Right atrium auricular region (tissue), 2 donors: ENCODE results near the gene ECPAS. TPM values are rescaled to one million over a fixed set of nuclear protein-coding genes. Genes with fewer than 3 reads are reported as not detected.
"Not testable (repeated sequence)": the region's sequence is repeated elsewhere in the genome, so short reads cannot be mapped to it uniquely, and the experiment has no call there.

Experiments used
- DNase-seq: peaks from one replicate; pipeline ENCODE4 v3.0.0-alpha.2; 2019; ENCODE audit warnings: low spot score
- H3K27ac ChIP-seq, 2 donors: fragments of 200-600 bp; sonication (generic); 1 replicate in 1 of 2; 2 replicates in 1 of 2; pipeline ENCODE4 v1.5.1; 2016 to 2019
- H3K27me3 ChIP-seq, 2 donors: fragments of 200-600 bp; sonication (generic); one replicate each; pipeline versions ENCODE4 v1.5.1 to v1.6.0; 2017 to 2019
- H3K36me3 ChIP-seq: fragments of 200-600 bp; sonication (generic); one replicate; pipeline ENCODE4 v1.5.1; 2016
- H3K4me1 ChIP-seq, 2 donors: fragments of 200-600 bp; sonication (generic); one replicate each; pipeline versions ENCODE4 v1.5.1 to v1.6.0; 2017 to 2019
- H3K4me3 ChIP-seq, 2 donors: fragments of 200-600 bp; sonication (generic); 1 replicate in 1 of 2; 2 replicates in 1 of 2; pipeline ENCODE4 v1.5.1; 2017 to 2019; ENCODE audit warnings: mild to moderate bottlenecking in 1 of 2, moderate library complexity in 1 of 2
- H3K9me3 ChIP-seq, 2 donors: fragments of 200-600 bp; sonication (generic); one replicate each; pipeline ENCODE4 v1.5.1; 2019
- total RNA-seq, 2 donors: library from RNA; depleted of rRNA; stranded (reverse); fragments of >200 nt; gene quantifications; one replicate each; pipeline ENCODE4 v1.1.0, GENCODE V29; 2016
- TF ChIP-seq, protein P1 (sequence below), 2 donors: fragments of 200-600 bp; sonication (generic); IDR thresholded peaks; one replicate each; pipeline ENCODE4 v1.5.1; 2019; ENCODE audit warnings: antibody characterized with exemption in 2 of 2

The ECPAS gene
- total RNA-seq, 2 donors from 2014 or later = 62.7 to 75.5 TPM

DNA sequence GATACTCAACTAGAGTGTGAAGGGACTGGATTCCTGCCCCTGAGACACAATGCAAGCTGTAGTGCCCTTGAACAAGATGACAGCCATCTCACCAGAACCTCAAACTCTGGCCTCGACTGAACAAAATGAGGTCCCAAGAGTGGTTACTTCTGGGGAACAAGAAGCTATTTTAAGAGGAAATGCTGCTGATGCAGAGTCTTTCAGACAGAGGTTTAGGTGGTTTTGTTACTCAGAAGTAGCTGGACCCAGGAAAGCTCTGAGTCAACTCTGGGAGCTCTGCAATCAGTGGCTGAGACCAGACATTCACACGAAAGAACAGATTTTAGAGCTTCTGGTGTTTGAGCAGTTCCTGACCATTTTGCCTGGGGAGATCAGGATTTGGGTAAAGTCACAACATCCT lies 43.2 kb upstream of the ECPAS start:
- Histone ChIP-seq H3K36me3 (peaks cover 7% of the 10 kb centered on the region), H3K9me3 (no peaks in the 10 kb centered on the region), H3K4me3 (no peak overlapping the region), H3K4me1 (peaks cover 0 to 16% of the 10 kb centered on the region in 2 donors), H3K27me3 (no peaks in the 10 kb centered on the region), H3K27ac (no peak overlapping the region)
- TF ChIP-seq, protein P1, sequence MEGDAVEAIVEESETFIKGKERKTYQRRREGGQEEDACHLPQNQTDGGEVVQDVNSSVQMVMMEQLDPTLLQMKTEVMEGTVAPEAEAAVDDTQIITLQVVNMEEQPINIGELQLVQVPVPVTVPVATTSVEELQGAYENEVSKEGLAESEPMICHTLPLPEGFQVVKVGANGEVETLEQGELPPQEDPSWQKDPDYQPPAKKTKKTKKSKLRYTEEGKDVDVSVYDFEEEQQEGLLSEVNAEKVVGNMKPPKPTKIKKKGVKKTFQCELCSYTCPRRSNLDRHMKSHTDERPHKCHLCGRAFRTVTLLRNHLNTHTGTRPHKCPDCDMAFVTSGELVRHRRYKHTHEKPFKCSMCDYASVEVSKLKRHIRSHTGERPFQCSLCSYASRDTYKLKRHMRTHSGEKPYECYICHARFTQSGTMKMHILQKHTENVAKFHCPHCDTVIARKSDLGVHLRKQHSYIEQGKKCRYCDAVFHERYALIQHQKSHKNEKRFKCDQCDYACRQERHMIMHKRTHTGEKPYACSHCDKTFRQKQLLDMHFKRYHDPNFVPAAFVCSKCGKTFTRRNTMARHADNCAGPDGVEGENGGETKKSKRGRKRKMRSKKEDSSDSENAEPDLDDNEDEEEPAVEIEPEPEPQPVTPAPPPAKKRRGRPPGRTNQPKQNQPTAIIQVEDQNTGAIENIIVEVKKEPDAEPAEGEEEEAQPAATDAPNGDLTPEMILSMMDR (IDR thresholded peaks at IDR 0.05) = no peak
- DNase-seq = no peak

DNA sequence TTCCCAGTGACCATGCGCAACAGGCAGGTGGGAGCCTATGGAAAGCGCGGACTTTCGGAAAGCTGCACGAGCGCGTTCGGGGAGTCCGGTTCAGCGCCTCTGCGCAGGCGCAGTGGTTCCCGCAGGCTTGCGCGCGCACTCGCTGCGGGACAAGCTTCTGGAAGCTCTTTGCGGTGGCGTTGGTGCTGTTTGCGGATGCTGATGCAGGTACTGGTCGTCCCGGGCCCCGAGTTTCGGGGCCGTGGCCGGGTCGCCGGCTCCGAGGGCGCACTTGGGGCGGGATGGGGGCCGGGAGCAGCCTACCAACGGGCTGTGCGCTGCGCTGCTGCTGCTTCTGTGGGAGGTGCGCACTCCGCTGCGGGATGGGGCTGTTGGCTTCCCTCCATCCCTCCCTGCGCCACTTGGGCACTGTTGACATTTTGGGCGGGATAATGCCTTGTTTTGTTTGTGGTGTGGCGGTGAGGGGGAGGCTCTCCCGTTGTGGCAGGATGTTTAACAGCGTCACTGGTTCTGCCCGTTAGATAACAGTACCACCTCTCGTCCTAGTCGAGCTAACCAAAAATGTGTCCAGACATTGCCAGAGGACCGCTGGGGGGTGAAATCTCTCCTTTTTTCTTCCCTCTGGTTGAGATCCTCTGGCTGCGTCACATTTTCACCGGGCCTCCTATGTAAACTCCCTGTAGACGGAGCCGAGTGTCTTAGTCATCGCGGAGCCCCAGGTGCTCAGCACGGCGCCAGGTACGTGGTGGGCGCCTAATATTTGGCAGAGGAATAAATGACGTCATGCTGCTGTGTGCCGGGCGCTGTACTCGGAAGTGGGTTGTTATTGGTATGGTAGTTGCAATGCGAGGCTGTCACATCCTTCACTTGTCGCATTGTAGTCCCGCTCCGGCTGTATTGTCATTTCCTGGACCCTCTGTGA lies 41.1 kb upstream of the ECPAS start, which contains the start of gene ZNF483:
TSS of gene ZNF483 (plus strand) at position 124 of the 922 bp plus-strand sequence. CDS start 2,217 bp downstream, outside the sequence.
- H3K4me1 ChIP-seq = peaks cover 0 to 16% of the 10 kb centered on the region in 2 donors
- TF ChIP-seq, protein P1 (IDR thresholded peaks at IDR 0.05) = no peak

DNA sequence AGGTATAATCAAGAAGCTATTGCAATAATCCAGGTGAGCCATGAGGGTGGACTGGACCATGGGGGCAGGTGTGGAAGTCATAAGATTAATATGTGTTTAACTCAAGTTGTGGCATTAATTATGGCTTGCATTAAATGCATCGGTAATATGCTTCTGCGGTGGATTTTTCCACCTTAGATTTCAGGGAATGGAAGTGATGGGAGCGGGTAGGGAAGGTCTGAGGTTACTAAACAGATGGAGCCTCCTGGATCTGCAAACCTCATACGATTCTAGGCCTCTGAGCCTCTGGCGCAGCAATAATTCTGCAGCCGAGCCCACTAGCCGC lies 40.5 kb upstream of the ECPAS start:
- DNase-seq = no peak
- Histone ChIP-seq H3K27ac (no peak overlapping the region), H3K36me3 (no peaks in the 10 kb centered on the region)

More for the DNA sequence above, 41.1 kb upstream of the ECPAS start, which contains the start of gene ZNF483:
- DNase-seq = peak; percentile 75
- H3K9me3 ChIP-seq = no peaks in the 10 kb centered on the region
- no peaks in the 10 kb centered on the region for H3K36me3 ChIP-seq
- H3K27ac ChIP-seq = peak within 1 kb of the TSS; percentile 45 to 79
- H3K4me3 ChIP-seq = peak within 1 kb of the TSS; percentile 64 to 97
- H3K27me3 ChIP-seq = no peaks in the 10 kb centered on the region

DNA sequence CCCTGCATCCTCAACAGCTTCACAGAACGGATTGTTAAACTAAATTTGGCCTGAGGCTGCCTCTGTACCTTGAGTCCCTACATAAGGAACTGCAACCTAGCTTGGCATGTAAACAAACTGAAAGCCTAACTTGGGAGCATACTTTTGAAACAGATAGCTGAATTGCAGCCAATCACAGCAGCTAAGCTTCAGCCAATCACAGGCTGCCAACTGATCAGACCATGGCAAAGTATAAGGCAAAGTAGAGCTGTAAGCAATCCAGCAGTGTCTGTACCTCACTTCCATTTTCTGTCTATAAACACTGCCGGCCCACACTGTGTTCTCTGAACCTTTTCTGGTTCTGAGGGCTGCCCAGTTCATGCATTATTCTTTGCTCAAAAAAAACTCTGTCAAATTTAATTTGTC lies 31.9 kb upstream of the ECPAS start:
- TF ChIP-seq, protein P1 (IDR thresholded peaks at IDR 0.05) = no peak
- no peaks in the 10 kb centered on the region for H3K9me3 ChIP-seq
- H3K36me3 ChIP-seq = no peaks in the 10 kb centered on the region
- H3K4me3 ChIP-seq = no peak overlapping the region
- no peaks in the 10 kb centered on the region for H3K27me3 ChIP-seq
- H3K27ac ChIP-seq = no peak overlapping the region
- no peaks in the 10 kb centered on the region for H3K4me1 ChIP-seq
- DNase-seq = no peak

More for the DNA sequence above, 40.5 kb upstream of the ECPAS start:
- no peaks in the 10 kb centered on the region for H3K9me3 ChIP-seq
- H3K4me1 ChIP-seq = peaks cover 0 to 16% of the 10 kb centered on the region in 2 donors
- peak overlapping the region; percentile 64 to 97 for H3K4me3 ChIP-seq
- H3K27me3 ChIP-seq = no peaks in the 10 kb centered on the region
- TF ChIP-seq, protein P1 (IDR thresholded peaks at IDR 0.05) = no peak

DNA sequence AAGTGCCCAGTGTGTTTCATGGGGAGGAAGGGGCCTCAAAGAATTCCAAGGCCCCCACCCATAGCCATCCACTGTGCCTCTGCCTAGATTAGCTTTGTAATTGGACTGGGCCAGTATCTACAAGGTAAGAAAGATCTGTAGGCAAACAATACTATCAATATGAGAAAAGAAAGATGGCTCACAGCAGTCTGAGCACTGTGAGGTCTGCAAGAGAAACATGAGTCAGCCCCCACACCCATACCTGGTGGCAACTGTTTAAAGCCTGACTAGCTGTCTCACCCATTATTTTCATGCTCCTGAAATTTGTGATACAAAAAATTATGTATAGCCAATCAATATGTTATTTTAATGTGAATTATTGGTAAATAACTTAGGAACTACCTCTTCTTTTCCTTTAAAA lies 30.8 kb upstream of the ECPAS start:
- TF ChIP-seq, protein P1 (IDR thresholded peaks at IDR 0.05) = no peak
- no peak for DNase-seq
- no peaks in the 10 kb centered on the region for H3K27me3 ChIP-seq
- no peak overlapping the region for H3K27ac ChIP-seq
- H3K9me3 ChIP-seq = no peaks in the 10 kb centered on the region
- no peaks in the 10 kb centered on the region for H3K36me3 ChIP-seq
- H3K4me3 ChIP-seq = no peak overlapping the region
- H3K4me1 ChIP-seq = no peaks in the 10 kb centered on the region

DNA sequence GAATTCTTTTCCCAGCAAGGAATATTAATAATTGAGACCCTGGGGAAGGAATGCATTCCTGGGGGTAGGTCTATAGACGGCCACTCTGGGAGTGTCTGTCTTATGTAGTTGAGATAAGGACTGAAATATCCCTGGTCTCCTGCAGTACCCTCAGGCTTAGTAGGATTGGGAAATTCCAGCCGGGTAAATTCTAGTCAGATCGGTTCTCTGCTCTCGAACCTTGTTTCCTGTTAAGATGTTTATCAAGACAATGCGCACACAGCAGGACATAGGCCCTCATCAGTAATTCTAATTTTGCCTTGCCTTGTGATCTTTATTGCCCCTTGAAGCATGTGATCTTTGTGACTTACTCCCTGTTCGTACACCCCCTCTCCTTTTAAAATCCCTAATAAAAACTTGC lies 27.4 kb upstream of the ECPAS start:
- H3K27ac ChIP-seq, H3K4me1 ChIP-seq, H3K27me3 ChIP-seq, H3K36me3 ChIP-seq, H3K4me3 ChIP-seq, H3K9me3 ChIP-seq, DNase-seq: not testable (repeated sequence)
